Measurements from ENCODE around the gene PUSL1. TPM values are rescaled to one million over a fixed set of nuclear protein-coding genes. Genes with fewer than 3 reads are reported as not detected.

PUSL1 gene
- total and polyA plus RNA-seq, 2 of the 4 experiments (the other 2 are of a cell fraction), result 10.9 to 33.0 TPM

- Histone ChIP-seq H3K9ac (ENCODE audit: low read depth, low read length) (no peak overlapping the region), H2AK9ac (replicated peaks; ENCODE audit: low read depth, low read length, poor library complexity) (peak overlapping the region; percentile 65), H3K14ac (replicated peaks; ENCODE audit: low read depth, low read length) (no peak overlapping the region), H3K9me1 (ENCODE audit: insufficient read depth, low read length) (peaks cover 25% of the 10 kb centered on the region), H2AFZ (replicated peaks; ENCODE audit: low read length, poor library complexity) (no peak overlapping the region), H3K18ac (ENCODE audit: low read depth, low read length) (no peak overlapping the region), H2BK20ac (ENCODE audit: low read depth, low read length) (no peak overlapping the region), H3K36me3 (ENCODE audit: control insufficient read depth, insufficient read depth, low read length) (peaks cover 72% of the 10 kb centered on the region), H3K27me3 (ENCODE audit: control insufficient read depth, insufficient read depth, low read length) (no peaks in the 10 kb centered on the region), H2AK5ac (ENCODE audit: low read depth, low read length) (peak overlapping the region; percentile 17; the same call in 1 of the 2 replicates), H3K4me1 (ENCODE audit: control insufficient read depth, insufficient read depth, low read length) (peaks cover 30% of the 10 kb centered on the region), H4K8ac (ENCODE audit: low read depth in 2 of 2, low read length in 2 of 2) (peak overlapping the region in 1 of 2 experiments; percentile 4; a peak in 1 of 4 replicates), H3K23ac (ENCODE audit: low read depth, low read length) (no peak overlapping the region; the same call in 1 of the 2 replicates), H2BK120ac (ENCODE audit: low read depth, low read length) (no peak overlapping the region; the same call in 1 of the 2 replicates), H3K4me3 (ENCODE audit: insufficient read depth, low read depth, low read length) (no peak overlapping the region), H3K4me2 (ENCODE audit: low read depth, low read length) (no peak overlapping the region), H3K9me3 (ENCODE audit: control insufficient read depth, insufficient read depth, low read length) (no peaks in the 10 kb centered on the region), H4K91ac (ENCODE audit: insufficient read depth, low read depth, low read length) (peak overlapping the region; percentile 32; the same call in 1 of the 2 replicates), H4K20me1 (ENCODE audit: insufficient read depth, low read length) (peaks cover 10% of the 10 kb centered on the region), H3K79me1 (ENCODE audit: low read depth in 1 of 2, low read length in 2 of 2) (peaks cover 25 to 76% of the 10 kb centered on the region in 2 experiments), H3K4ac (ENCODE audit: low read depth, low read length) (peak overlapping the region; percentile 3; the same call in 1 of the 2 replicates), H3K27ac (ENCODE audit: insufficient read depth, low read length) (0 out of 2 replicates have a peak overlapping the region, but pooled peaks have one; percentile 16), H4K5ac (ENCODE audit: low read depth, low read length) (no peak overlapping the region), H2BK15ac (ENCODE audit: low read depth, low read length) (peak overlapping the region; percentile 50; the same call in 1 of the 3 replicates), H2BK5ac (ENCODE audit: low read depth, low read length, poor library complexity, severe bottlenecking) (peak overlapping the region; percentile 42), H3K56ac (ENCODE audit: extremely low read depth, insufficient read depth, low read length) (no peak overlapping the region)
- ChIA-PET POLR2A (ENCODE audit: unreplicated experiment) (no interaction called here), CTCF (no interaction called here)
- DNase-seq (no peak), ATAC-seq (ENCODE audit: low read depth) (no peak)
- TF ChIP-seq RCOR1 (IDR thresholded peaks at IDR 0.05; ENCODE audit: insufficient replicate concordance, low read length) (no peak), SMC3 (IDR thresholded peaks at IDR 0.05; ENCODE audit: low read depth, low read length) (no peak), USF2 (IDR thresholded peaks at IDR 0.05; ENCODE audit: low read depth, low read length) (no peak), MXI1 (IDR thresholded peaks at IDR 0.05; ENCODE audit: borderline replicate concordance, low read depth, low read length) (no peak), POLR2A (IDR thresholded peaks at IDR 0.05; ENCODE audit: low read depth, low read length) (no peak), MAZ (IDR thresholded peaks at IDR 0.05; ENCODE audit: borderline replicate concordance, low read depth, low read length) (no peak), BHLHE40 (IDR thresholded peaks at IDR 0.05; ENCODE audit: low read depth, low read length) (no peak), CHD1 (IDR thresholded peaks at IDR 0.05; ENCODE audit: low read depth, low read length) (no peak), MAFK (IDR thresholded peaks at IDR 0.05; ENCODE audit: low read depth, low read length) (no peak), RAD21 (IDR thresholded peaks at IDR 0.05; ENCODE audit: low read length) (no peak), CEBPB (IDR thresholded peaks at IDR 0.05; ENCODE audit: low read depth, low read length) (no peak), NFE2L2 (IDR thresholded peaks at IDR 0.05; ENCODE audit: low read depth, low read length) (no peak), FOS (IDR thresholded peaks at IDR 0.05; ENCODE audit: low read depth, low read length) (no peak), CTCF (conservative IDR thresholded peaks at IDR 0.05; ENCODE audit: low read depth, low read length) (no peak), RFX5 (IDR thresholded peaks at IDR 0.05; ENCODE audit: low read depth, low read length) (no peak)
- TF ChIP-seq, protein P1, sequence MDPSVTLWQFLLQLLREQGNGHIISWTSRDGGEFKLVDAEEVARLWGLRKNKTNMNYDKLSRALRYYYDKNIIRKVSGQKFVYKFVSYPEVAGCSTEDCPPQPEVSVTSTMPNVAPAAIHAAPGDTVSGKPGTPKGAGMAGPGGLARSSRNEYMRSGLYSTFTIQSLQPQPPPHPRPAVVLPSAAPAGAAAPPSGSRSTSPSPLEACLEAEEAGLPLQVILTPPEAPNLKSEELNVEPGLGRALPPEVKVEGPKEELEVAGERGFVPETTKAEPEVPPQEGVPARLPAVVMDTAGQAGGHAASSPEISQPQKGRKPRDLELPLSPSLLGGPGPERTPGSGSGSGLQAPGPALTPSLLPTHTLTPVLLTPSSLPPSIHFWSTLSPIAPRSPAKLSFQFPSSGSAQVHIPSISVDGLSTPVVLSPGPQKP (IDR thresholded peaks at IDR 0.05; ENCODE audit: borderline replicate concordance, low read depth, low read length), result no peak
- dilution Hi-C loops (cut with HindIII; ENCODE audit: low sequenced_read_pairs, unreplicated experiment) (no loop called here), intact Hi-C loops (cut with micrococcal nuclease) (no loop called here), in situ Hi-C loops (cut with MboI; ENCODE audit: low sequenced_read_pairs) (no loop called here)
- WGBS, 2 experiments (ENCODE audit: extremely low coverage in 2 of 2, insufficient read length in 1 of 2), result 97% methylated on average over 17 of the region's 22 CpGs; no CpG with 5 or more reads in 1 of the 2 experiments
- BruUV-seq (replicated peaks), result no TSS peak
Observed at GRCh38 chr1:1259119-1259488, 49.3 kb upstream of the PUSL1 start.
